BLaER1 treated with 17β-estradiol and CSF1 and Interleukin-3, amounts not matched to agents 10 nM and 100 nM (cell line): ENCODE data around the gene TBC1D3G.
"Not testable (repeated sequence)": the region's sequence is repeated elsewhere in the genome, so short reads cannot be mapped to it uniquely, and the experiment has no call there.

Experiments
- H3K27ac ChIP-seq, 11 experiments: shearing (Covaris generic); formaldehyde crosslinking; 2 replicates each; pipeline ENCODE4 v1.8.1; 2022
- H3K27me3 ChIP-seq, 11 experiments: shearing (Covaris generic); formaldehyde crosslinking; 2 replicates each; pipeline ENCODE4 v1.8.1; 2022
- H3K36me3 ChIP-seq, 11 experiments: shearing (Covaris generic); formaldehyde crosslinking; 2 replicates each; pipeline ENCODE4 v1.8.1; 2022
- H3K4me1 ChIP-seq, 10 experiments: shearing (Covaris generic); formaldehyde crosslinking; 2 replicates each; pipeline ENCODE4 v1.8.1; 2022
- H3K4me2 ChIP-seq, 11 experiments: shearing (Covaris generic); formaldehyde crosslinking; 2 replicates each; pipeline ENCODE4 v1.8.1; 2022
- H3K4me3 ChIP-seq, 10 experiments: shearing (Covaris generic); formaldehyde crosslinking; 2 replicates each; pipeline ENCODE4 v1.8.1; 2022
- H3K9ac ChIP-seq, 11 experiments: shearing (Covaris generic); formaldehyde crosslinking; 2 replicates each; pipeline ENCODE4 v1.8.1; 2022
- H3K9me3 ChIP-seq, 11 experiments: shearing (Covaris generic); formaldehyde crosslinking; replicated peaks in 1 of 11; 2 replicates each; pipeline ENCODE4 v1.8.1; 2022
- H4K20me1 ChIP-seq, 11 experiments: shearing (Covaris generic); formaldehyde crosslinking; 2 replicates each; pipeline ENCODE4 v1.8.1; 2022

TBC1D3G gene

DNA sequence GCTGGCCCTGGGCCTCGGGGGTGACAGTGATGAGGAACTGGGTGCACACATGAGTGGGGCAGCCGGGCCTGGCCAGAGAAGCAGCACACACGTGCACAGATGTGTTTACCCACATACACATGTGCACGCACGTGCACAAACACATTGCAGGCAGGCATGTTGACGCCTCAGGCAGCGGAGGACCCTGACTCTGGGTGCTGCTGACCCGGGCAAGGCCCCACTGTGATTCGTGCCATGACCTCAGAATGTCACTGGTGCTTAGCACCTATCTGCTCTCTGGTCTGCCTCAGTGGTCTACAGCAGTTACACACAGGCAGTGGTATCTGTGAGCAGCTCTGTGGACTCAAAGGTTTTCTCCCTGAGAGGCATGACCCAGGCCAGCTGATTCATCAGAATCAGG, at the start of gene TBC1D3G:
Gene TBC1D3G, plus strand, starts transcription at position 301 of the 400 bp plus-strand sequence. CDS start 1,528 bp downstream, outside the sequence.
- not testable (repeated sequence) for H3K36me3 ChIP-seq, H3K9ac ChIP-seq, H3K4me3 ChIP-seq, H3K4me1 ChIP-seq, H3K27me3 ChIP-seq, H3K9me3 ChIP-seq, H3K27ac ChIP-seq, H4K20me1 ChIP-seq, H3K4me2 ChIP-seq

DNA sequence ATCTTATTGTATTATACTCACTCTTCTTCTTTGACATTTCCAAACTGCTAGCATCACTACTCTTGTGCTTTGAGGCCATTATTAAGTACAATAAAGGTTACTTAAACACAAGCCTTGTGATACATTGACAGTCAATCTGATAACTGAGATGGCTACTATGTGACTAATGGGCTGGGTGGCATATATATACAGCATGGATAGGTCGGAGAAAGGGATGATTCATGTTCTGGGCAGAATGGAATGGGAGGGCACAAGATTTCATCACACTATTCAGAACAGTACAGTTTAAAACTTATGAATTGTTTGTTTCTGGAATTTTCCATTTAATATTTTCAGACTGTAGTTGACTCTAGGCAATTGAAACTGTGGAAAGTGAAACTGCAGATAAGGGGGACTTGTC, 40.4 kb upstream of the TBC1D3G start:
- H3K4me2 ChIP-seq, H3K9me3 ChIP-seq, H3K4me3 ChIP-seq, H3K27ac ChIP-seq, H3K27me3 ChIP-seq, H3K36me3 ChIP-seq, H3K4me1 ChIP-seq, H3K9ac ChIP-seq, H4K20me1 ChIP-seq: not testable (repeated sequence)

DNA sequence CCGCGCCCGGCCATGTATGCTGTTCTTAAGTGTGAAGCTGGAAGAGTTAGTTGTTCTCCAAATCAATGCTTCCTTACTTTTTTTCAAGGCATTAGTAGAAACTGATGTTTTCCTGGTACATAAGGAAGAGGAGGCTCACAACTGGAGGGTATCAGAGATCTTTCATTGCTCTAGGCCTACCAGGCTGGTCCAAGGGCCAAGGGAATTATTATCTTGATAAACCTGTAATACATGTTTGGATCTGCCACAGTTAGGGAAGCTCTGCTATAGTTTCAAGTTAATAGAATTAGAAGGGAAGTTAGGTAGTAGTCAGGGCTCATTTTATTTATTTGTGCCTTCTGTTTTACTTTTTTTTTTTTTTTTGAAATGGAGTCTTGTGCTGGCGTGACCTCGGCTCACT, 39.5 kb upstream of the TBC1D3G start:
- not testable (repeated sequence) for H3K27ac ChIP-seq, H4K20me1 ChIP-seq, H3K9ac ChIP-seq, H3K4me3 ChIP-seq, H3K9me3 ChIP-seq, H3K4me2 ChIP-seq, H3K27me3 ChIP-seq, H3K4me1 ChIP-seq, H3K36me3 ChIP-seq

DNA sequence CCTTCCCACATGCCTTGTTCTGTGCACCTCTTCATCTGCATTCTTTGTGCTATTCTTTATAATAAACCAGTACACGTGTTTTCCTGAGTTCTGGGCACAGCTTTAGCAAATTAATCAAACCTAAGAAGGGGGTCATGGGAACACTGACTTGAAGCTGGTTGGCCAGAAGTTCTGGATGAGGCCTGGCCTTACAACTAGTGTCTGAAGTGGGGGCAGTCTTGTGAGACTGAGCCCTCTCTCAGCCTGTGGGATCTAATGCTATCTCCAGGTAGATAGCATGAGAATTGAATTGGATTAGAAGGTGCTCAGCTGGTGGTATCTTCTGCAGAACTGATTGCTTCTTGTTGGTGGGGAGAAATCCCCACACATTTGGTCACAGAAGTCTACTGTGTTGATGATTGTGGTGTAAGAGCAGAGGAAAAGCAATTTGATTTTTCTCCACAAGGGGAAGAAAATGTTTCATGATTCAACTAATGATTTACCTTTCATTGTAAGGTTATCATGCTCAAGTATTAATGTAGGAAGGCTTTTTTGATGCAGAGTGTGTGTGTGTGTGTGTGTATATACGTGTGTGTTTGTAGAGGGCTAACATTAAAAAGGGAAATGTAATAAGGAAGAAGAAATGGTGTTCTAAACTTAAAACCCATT, 33.6 kb upstream of the TBC1D3G start:
- H3K4me3 ChIP-seq, H3K9ac ChIP-seq, H3K27ac ChIP-seq, H3K4me1 ChIP-seq, H3K27me3 ChIP-seq, H3K9me3 ChIP-seq, H3K36me3 ChIP-seq, H3K4me2 ChIP-seq, H4K20me1 ChIP-seq: not testable (repeated sequence)

DNA sequence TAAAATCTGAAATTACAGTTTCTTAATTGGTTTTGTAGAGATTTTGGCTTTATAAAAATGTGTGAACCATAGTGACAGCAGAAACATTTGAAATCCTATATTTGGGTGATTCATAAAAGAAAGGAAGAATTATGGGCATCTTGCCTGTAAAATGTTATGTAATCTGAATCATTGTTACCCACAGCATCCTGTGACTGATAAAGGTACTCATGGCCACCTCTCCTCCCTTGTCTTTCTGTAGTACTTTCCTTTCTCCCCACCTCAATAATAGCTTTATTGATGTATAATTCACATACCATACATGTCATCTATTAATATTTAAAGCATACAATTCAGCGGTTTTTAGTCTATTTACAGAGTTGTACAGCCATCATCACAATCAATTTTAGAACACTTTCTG, 28.5 kb upstream of the TBC1D3G start:
- H4K20me1 ChIP-seq, H3K4me1 ChIP-seq, H3K36me3 ChIP-seq, H3K4me2 ChIP-seq, H3K9ac ChIP-seq, H3K4me3 ChIP-seq, H3K27me3 ChIP-seq, H3K27ac ChIP-seq, H3K9me3 ChIP-seq: not testable (repeated sequence)

DNA sequence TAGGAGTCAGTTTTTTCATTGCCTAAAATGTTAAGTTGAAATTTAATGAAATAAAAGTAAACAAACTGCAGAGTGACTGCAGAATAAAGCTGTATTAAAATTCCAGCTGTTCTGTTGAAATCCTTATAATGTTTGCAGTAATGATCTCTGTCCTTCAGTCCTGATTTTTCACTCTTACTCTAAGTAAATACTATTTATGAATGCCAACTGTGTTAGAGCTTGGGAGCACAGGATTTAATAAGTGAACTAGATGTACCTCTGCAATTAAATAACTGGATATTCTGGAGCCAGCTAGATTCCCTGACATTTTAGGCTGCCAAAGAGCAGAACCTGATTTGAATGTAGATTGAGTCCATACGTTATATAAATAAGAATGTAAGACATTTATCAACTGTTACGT, 7.9 kb upstream of the TBC1D3G start:
- not testable (repeated sequence) for H3K9me3 ChIP-seq, H3K4me3 ChIP-seq, H3K36me3 ChIP-seq, H4K20me1 ChIP-seq, H3K4me1 ChIP-seq, H3K9ac ChIP-seq, H3K27me3 ChIP-seq, H3K27ac ChIP-seq, H3K4me2 ChIP-seq

DNA sequence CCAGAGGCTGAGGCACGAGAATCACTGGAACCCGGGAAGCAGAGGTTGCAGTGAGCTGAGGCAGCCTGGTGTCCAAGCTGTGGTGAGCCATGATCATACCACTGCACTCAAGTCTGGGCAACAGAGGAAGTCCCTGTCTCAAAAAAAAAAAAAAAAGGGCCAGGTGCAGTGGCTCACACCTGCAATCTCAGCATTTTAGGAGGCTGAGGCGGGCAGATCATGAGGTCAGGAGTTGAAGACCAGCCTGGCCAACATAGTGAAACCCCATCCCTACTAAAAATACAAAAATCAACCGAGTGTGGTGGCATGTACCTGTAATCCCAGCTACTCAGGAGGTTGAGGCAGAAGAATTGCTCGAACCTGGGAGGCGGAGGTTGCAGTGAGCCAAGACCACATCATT, 38.8 kb downstream of the TBC1D3G start:
- not testable (repeated sequence) for H4K20me1 ChIP-seq, H3K9me3 ChIP-seq, H3K4me3 ChIP-seq

DNA sequence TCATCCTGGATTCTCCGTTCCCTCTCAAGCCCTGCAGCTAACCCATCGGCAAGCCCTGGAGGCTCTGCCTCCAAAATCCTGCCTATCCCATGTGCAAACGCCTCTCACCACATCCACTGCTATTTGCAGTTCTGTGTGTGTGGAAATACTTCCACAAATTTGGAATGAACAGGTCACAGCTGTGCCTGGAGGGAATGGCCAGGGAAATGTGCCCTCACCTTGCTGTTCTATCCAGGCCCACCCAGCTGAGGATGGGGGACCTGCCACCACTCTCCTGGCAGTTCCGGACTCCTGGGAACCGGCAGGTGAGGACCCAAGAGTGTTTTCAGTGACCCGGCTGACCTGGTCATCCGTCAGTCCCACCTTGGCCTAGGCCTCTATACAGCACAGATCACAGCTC, 52.3 kb downstream of the TBC1D3G start:
- not testable (repeated sequence) for H3K27ac ChIP-seq, H3K4me3 ChIP-seq, H4K20me1 ChIP-seq, H3K27me3 ChIP-seq, H3K4me1 ChIP-seq, H3K36me3 ChIP-seq, H3K4me2 ChIP-seq, H3K9ac ChIP-seq, H3K9me3 ChIP-seq

More for the DNA sequence above, 38.8 kb downstream of the TBC1D3G start:
- not testable (repeated sequence) for H3K9ac ChIP-seq, H3K36me3 ChIP-seq, H3K4me2 ChIP-seq, H3K27ac ChIP-seq, H3K27me3 ChIP-seq, H3K4me1 ChIP-seq
